HepG2 (cell line): ENCODE data around the gene TTC39C. TPM values are rescaled to one million over a fixed set of nuclear protein-coding genes. Genes with fewer than 3 reads are reported as not detected.
A peak's percentile ranks its signal among the peaks of the same experiment; 100 is the strongest.

Source experiments
- ATF1 ChIP-seq: IDR thresholded peaks from 2 replicates; pipeline ENCODE4 v1.6.1; 2016; ENCODE audit warnings: mild to moderate bottlenecking, control low read depth
- ATF7-NPFF ChIP-seq: sonication (generic); formaldehyde crosslinking; IDR thresholded peaks from 2 replicates; pipeline ENCODE4 v1.8.1; 2023; ENCODE audit warnings: mild to moderate bottlenecking, low read depth, missing genetic modification reagents, moderate library complexity
- BORCS8-MEF2B ChIP-seq: sonication (generic); formaldehyde crosslinking; IDR thresholded peaks from 2 replicates; pipeline ENCODE4 v1.8.0; 2022; ENCODE audit warnings: mild to moderate bottlenecking, missing genetic modification reagents
- DR1 ChIP-seq: sonication (generic); formaldehyde crosslinking; IDR thresholded peaks from 2 replicates; pipeline ENCODE4 v1.8.0; 2021; ENCODE audit warnings: mild to moderate bottlenecking, missing genetic modification reagents, inconsistent platforms
- MLLT10 ChIP-seq: sonication (generic); formaldehyde crosslinking; IDR thresholded peaks from 2 replicates; pipeline ENCODE4 v1.4.0; 2020; ENCODE audit warnings: missing genetic modification reagents
- ZFP62 ChIP-seq: sonication (generic); formaldehyde crosslinking; IDR thresholded peaks from 2 replicates; pipeline ENCODE4 v1.4.0; 2020; ENCODE audit warnings: missing genetic modification reagents
- ZFP90 ChIP-seq: sonication (generic); formaldehyde crosslinking; IDR thresholded peaks from 2 replicates; pipeline ENCODE4 v1.8.0; 2022; ENCODE audit warnings: missing genetic modification reagents, mild to moderate bottlenecking, inconsistent platforms, borderline replicate concordance
- ZMYM2 ChIP-seq: sonication (generic); formaldehyde crosslinking; IDR thresholded peaks from 2 replicates; pipeline ENCODE4 v1.8.0; 2022; ENCODE audit warnings: mild to moderate bottlenecking, missing genetic modification reagents
- ZNF253 ChIP-seq: sonication (generic); formaldehyde crosslinking; IDR thresholded peaks from 2 replicates; pipeline ENCODE4 v1.8.0; 2022; ENCODE audit warnings: mild to moderate bottlenecking, missing genetic modification reagents, borderline replicate concordance
- ZNF263 ChIP-seq: sonication (generic); formaldehyde crosslinking; IDR thresholded peaks from 2 replicates; pipeline ENCODE4 v1.4.0; 2020; ENCODE audit warnings: missing genetic modification reagents
- ZNF350 ChIP-seq: sonication (generic); formaldehyde crosslinking; IDR thresholded peaks from 2 replicates; pipeline ENCODE4 v1.4.0; 2020; ENCODE audit warnings: mild to moderate bottlenecking, low read depth, missing genetic modification reagents, borderline replicate concordance
- ZNF644 ChIP-seq: IDR thresholded peaks from 2 replicates; pipeline ENCODE4 v1.6.1; 2016; ENCODE audit warnings: low read depth
- polyA plus RNA-seq, 8 experiments: library from polyadenylated mRNA; depleted of rRNA in 3 of 8; stranded (reverse) in 7 of 8; unstranded in 1 of 8; fragments of >200 nt; fragmentation: Illumina TruSeq in 4 of 8; extraction: Trizol in 4 of 8; gene quantifications; 2 replicates each; pipeline versions ENCODE4 v1.2.1 to v1.2.3, GENCODE V29; 2011 to 2016; ENCODE audit warnings: low read depth in 4 of 8, missing spikeins in 1 of 8, mixed read lengths in 1 of 8; ENCODE audit not compliant: insufficient read depth in 1 of 8
- total RNA-seq, 5 experiments: library from RNA; depleted of rRNA; stranded (reverse); fragments of >200 nt; fragmentation: Illumina TruSeq; extraction: Trizol; gene quantifications; 2 replicates each; pipeline ENCODE4 v1.2.3, GENCODE V29; 2016; ENCODE audit warnings: low read depth in 1 of 5
- TF ChIP-seq, protein P1 (sequence below): sonication (generic); formaldehyde crosslinking; conservative IDR thresholded peaks from 2 replicates; pipeline ENCODE4 v1.4.0; 2020; ENCODE audit warnings: missing genetic modification reagents
- TF ChIP-seq, protein P2 (sequence below): IDR thresholded peaks from 2 replicates; pipeline ENCODE4 v1.6.1; 2016; ENCODE audit warnings: low read depth, missing genetic modification reagents, missing compliant biosample characterization
- TF ChIP-seq, protein P3 (sequence below): IDR thresholded peaks from 2 replicates; pipeline ENCODE4 v1.6.1; 2016; ENCODE audit warnings: missing genetic modification reagents, missing compliant biosample characterization
- TF ChIP-seq, protein P4 (sequence below): sonication (generic); formaldehyde crosslinking; IDR thresholded peaks from 2 replicates; pipeline ENCODE4 v1.4.0; 2020; ENCODE audit warnings: missing genetic modification reagents, borderline replicate concordance
- TF ChIP-seq, protein P5 (sequence below): IDR thresholded peaks from 2 replicates; pipeline ENCODE4 v1.6.1; 2018; ENCODE audit warnings: missing genetic modification reagents, mild to moderate bottlenecking, missing compliant biosample characterization

TTC39C gene
- total and polyA plus RNA-seq, 2 of the 13 experiments (the other 11 are each of a cell fraction or from before 2014, with no cell fraction given): 19.1 to 25.9 TPM

DNA sequence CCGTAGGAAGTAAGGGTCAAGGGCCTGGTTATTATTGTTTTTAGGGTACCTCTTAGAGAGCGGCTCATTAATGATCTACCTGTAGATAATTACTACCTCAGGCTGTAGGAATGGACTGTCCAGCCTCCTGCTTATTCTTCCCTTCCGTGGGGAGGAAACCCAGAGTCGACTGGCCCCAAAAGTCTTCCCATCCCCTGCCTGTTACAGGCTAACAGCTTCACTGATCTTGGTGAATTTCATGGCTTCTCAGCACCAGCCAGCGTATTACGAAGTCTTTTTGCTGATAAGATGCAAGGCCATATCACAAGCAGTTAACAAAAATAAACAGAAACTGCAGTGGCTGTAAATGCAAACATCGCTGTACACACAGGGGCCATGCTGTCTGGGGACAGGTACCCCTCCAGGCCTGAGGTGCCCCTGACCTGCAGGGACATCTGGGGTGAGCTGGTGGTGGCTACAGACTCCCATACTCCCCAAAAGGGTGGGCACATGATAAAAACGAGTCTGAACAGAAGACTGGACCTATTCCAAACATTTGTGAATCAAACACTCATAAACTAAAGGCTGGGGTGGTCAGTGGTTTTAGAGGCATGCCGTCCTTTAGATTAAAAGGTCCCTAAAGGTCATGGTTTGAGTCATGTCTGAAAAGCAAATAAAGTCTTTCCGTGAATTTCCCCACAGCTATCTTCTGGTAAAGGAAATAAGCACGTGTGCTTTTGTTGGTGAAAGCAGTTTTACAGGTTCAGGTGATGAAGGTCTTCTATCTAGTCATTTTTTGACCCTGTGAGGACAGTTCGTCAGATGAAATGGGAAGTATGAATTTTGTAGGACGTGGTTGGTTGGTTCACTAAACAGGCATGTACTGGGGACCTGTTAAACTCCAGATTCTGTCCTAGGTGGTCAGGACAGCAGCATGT lies 36.7 kb downstream of the TTC39C start (continued):
- TF ChIP-seq BORCS8-MEF2B (CRISPR knock-in tag): peak; percentile 67; the same call in 1 of the 2 replicates
- 0 out of 2 replicates have a peak, but pooled peaks have one; percentile 37 for TF ChIP-seq ZNF253 (CRISPR knock-in tag)
- 0 out of 2 replicates have a peak, but pooled peaks have one; percentile 4 for TF ChIP-seq ZMYM2
- TF ChIP-seq ZNF350 (CRISPR knock-in tag): peak; percentile 82; the same call in 1 of the 2 replicates
- TF ChIP-seq ZNF644: peak; percentile 78
- TF ChIP-seq ATF1: 0 out of 2 replicates have a peak, but pooled peaks have one; percentile 42
- TF ChIP-seq, protein P1, sequence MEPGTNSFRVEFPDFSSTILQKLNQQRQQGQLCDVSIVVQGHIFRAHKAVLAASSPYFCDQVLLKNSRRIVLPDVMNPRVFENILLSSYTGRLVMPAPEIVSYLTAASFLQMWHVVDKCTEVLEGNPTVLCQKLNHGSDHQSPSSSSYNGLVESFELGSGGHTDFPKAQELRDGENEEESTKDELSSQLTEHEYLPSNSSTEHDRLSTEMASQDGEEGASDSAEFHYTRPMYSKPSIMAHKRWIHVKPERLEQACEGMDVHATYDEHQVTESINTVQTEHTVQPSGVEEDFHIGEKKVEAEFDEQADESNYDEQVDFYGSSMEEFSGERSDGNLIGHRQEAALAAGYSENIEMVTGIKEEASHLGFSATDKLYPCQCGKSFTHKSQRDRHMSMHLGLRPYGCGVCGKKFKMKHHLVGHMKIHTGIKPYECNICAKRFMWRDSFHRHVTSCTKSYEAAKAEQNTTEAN (CRISPR knock-in tag): peak; percentile 69; the same call in 1 of the 2 replicates
- TF ChIP-seq ZFP62: no peak
- TF ChIP-seq, protein P2, sequence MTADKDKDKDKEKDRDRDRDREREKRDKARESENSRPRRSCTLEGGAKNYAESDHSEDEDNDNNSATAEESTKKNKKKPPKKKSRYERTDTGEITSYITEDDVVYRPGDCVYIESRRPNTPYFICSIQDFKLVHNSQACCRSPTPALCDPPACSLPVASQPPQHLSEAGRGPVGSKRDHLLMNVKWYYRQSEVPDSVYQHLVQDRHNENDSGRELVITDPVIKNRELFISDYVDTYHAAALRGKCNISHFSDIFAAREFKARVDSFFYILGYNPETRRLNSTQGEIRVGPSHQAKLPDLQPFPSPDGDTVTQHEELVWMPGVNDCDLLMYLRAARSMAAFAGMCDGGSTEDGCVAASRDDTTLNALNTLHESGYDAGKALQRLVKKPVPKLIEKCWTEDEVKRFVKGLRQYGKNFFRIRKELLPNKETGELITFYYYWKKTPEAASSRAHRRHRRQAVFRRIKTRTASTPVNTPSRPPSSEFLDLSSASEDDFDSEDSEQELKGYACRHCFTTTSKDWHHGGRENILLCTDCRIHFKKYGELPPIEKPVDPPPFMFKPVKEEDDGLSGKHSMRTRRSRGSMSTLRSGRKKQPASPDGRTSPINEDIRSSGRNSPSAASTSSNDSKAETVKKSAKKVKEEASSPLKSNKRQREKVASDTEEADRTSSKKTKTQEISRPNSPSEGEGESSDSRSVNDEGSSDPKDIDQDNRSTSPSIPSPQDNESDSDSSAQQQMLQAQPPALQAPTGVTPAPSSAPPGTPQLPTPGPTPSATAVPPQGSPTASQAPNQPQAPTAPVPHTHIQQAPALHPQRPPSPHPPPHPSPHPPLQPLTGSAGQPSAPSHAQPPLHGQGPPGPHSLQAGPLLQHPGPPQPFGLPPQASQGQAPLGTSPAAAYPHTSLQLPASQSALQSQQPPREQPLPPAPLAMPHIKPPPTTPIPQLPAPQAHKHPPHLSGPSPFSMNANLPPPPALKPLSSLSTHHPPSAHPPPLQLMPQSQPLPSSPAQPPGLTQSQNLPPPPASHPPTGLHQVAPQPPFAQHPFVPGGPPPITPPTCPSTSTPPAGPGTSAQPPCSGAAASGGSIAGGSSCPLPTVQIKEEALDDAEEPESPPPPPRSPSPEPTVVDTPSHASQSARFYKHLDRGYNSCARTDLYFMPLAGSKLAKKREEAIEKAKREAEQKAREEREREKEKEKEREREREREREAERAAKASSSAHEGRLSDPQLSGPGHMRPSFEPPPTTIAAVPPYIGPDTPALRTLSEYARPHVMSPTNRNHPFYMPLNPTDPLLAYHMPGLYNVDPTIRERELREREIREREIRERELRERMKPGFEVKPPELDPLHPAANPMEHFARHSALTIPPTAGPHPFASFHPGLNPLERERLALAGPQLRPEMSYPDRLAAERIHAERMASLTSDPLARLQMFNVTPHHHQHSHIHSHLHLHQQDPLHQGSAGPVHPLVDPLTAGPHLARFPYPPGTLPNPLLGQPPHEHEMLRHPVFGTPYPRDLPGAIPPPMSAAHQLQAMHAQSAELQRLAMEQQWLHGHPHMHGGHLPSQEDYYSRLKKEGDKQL (CRISPR knock-in tag): peak; percentile 86
- TF ChIP-seq ZFP90: peak; percentile 51; the same call in 1 of the 2 replicates
- TF ChIP-seq ZNF263 (CRISPR knock-in tag): no peak
- TF ChIP-seq, protein P3, sequence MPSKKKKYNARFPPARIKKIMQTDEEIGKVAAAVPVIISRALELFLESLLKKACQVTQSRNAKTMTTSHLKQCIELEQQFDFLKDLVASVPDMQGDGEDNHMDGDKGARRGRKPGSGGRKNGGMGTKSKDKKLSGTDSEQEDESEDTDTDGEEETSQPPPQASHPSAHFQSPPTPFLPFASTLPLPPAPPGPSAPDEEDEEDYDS (CRISPR knock-in tag): no peak
- TF ChIP-seq, protein P4, sequence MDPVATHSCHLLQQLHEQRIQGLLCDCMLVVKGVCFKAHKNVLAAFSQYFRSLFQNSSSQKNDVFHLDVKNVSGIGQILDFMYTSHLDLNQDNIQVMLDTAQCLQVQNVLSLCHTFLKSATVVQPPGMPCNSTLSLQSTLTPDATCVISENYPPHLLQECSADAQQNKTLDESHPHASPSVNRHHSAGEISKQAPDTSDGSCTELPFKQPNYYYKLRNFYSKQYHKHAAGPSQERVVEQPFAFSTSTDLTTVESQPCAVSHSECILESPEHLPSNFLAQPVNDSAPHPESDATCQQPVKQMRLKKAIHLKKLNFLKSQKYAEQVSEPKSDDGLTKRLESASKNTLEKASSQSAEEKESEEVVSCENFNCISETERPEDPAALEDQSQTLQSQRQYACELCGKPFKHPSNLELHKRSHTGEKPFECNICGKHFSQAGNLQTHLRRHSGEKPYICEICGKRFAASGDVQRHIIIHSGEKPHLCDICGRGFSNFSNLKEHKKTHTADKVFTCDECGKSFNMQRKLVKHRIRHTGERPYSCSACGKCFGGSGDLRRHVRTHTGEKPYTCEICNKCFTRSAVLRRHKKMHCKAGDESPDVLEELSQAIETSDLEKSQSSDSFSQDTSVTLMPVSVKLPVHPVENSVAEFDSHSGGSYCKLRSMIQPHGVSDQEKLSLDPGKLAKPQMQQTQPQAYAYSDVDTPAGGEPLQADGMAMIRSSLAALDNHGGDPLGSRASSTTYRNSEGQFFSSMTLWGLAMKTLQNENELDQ (CRISPR knock-in tag): no peak
- no peak for TF ChIP-seq MLLT10 (CRISPR knock-in tag)
- no peak for TF ChIP-seq ATF7-NPFF (CRISPR knock-in tag)
- TF ChIP-seq, protein P5, sequence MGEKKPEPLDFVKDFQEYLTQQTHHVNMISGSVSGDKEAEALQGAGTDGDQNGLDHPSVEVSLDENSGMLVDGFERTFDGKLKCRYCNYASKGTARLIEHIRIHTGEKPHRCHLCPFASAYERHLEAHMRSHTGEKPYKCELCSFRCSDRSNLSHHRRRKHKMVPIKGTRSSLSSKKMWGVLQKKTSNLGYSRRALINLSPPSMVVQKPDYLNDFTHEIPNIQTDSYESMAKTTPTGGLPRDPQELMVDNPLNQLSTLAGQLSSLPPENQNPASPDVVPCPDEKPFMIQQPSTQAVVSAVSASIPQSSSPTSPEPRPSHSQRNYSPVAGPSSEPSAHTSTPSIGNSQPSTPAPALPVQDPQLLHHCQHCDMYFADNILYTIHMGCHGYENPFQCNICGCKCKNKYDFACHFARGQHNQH: peak; percentile 74
- TF ChIP-seq DR1 (CRISPR knock-in tag): no peak
